SHP77 treated with DMSO at 0.1 percent for 48 hours (cell line): ENCODE measurements around the gene SPINDOC.

Experiments used
- DNase-seq: peaks from one replicate; lab custom pipeline; 2025; lab: John Stamatoyannopoulos, UW

Gene SPINDOC

GRCh38 chr11:63833048-63833447 is 19.8 kb downstream of the SPINDOC start:
- no peak for DNase-seq

GRCh38 chr11:63834535-63835157 is 21.4 kb downstream of the SPINDOC start:
- DNase-seq: no peak

GRCh38 chr11:63835158-63835545 is 21.9 kb downstream of the SPINDOC start:
- no peak for DNase-seq

GRCh38 chr11:63837027-63837688 is 23.9 kb downstream of the SPINDOC start:
- peak; percentile 63 for DNase-seq

- DNase-seq: no peak
Measured at GRCh38 chr11:63837739-63838138, 24.5 kb downstream of the SPINDOC start.

GRCh38 chr11:63838150-63838677 is 25.0 kb downstream of the SPINDOC start:
- no peak for DNase-seq

GRCh38 chr11:63838678-63839507 is 25.6 kb downstream of the SPINDOC start, which contains the start of gene MARK2:
Gene MARK2, plus strand, starts transcription at chr11:63839110. Its CDS starts 397 bp downstream, at chr11:63839507.
- DNase-seq: peak; percentile 98

GRCh38 chr11:63839508-63840355 is 26.5 kb downstream of the SPINDOC start:
- DNase-seq: no peak

GRCh38 chr11:63840356-63841060 is 27.3 kb downstream of the SPINDOC start:
- no peak for DNase-seq

- no peak for DNase-seq
Measured at GRCh38 chr11:63841554-63841953, 28.3 kb downstream of the SPINDOC start.

- DNase-seq: no peak
Measured at GRCh38 chr11:63843041-63843440, 29.8 kb downstream of the SPINDOC start.

- no peak for DNase-seq
Measured at GRCh38 chr11:63844836-63845235, 31.6 kb downstream of the SPINDOC start.

- no peak for DNase-seq
Measured at GRCh38 chr11:63845303-63845702, 32.0 kb downstream of the SPINDOC start.

- DNase-seq: no peak
Measured at GRCh38 chr11:63845911-63846310, 32.7 kb downstream of the SPINDOC start.

- no peak for DNase-seq
Measured at GRCh38 chr11:63846897-63847296, 33.6 kb downstream of the SPINDOC start.

GRCh38 chr11:63847363-63847762 is 34.1 kb downstream of the SPINDOC start:
- DNase-seq: no peak

- DNase-seq: no peak
Measured at GRCh38 chr11:63849691-63850090, 36.4 kb downstream of the SPINDOC start.

GRCh38 chr11:63850920-63851319 is 37.7 kb downstream of the SPINDOC start:
- no peak for DNase-seq

- DNase-seq: no peak
Measured at GRCh38 chr11:63851364-63851763, 38.1 kb downstream of the SPINDOC start.

- DNase-seq: no peak
Measured at GRCh38 chr11:63853476-63853875, 40.2 kb downstream of the SPINDOC start.

- DNase-seq: no peak
Measured at GRCh38 chr11:63854696-63855095, 41.4 kb downstream of the SPINDOC start.
